PC-3 (cell line): ENCODE measurements around the gene SUGCT. TPM values are rescaled to one million over a fixed set of nuclear protein-coding genes. Genes with fewer than 3 reads are reported as not detected.
"Not testable (repeated sequence)": the region's sequence is repeated elsewhere in the genome, so short reads cannot be mapped to it uniquely, and the experiment has no call there.

Source experiments
- ATAC-seq: fragments of 200-7000 bp; cut with Tn5 transposase; 2 replicates; pipeline ENCODE4 v1.9.1; 2020; ENCODE audit warnings: mild to moderate bottlenecking, moderate library complexity
- BruUV-seq: library from RNA; stranded (reverse); fragments of 400-500 nt; replicated peaks from 2 replicates; lab custom pipeline; 2021; lab: Mats Ljungman, UMichigan
- CTCF ChIA-PET: fragments of 300-600 bp; sonication (Branson Sonifier 250); formaldehyde crosslinking; loops from one replicate; lab custom pipeline; 2022; ENCODE audit warnings: antibody characterized with exemption; lab: Charles Lee
- POLR2A ChIA-PET: fragments of 300-600 bp; sonication (Branson Sonifier 250); formaldehyde crosslinking; loops from one replicate; lab custom pipeline; 2022; ENCODE audit warnings: antibody characterized with exemption; ENCODE audit not compliant: unreplicated experiment; lab: Charles Lee
- DNase-seq: peaks from one replicate; pipeline ENCODE4 v3.0.0-alpha.2; 2015
- H2AFZ ChIP-seq: fragments of 300-600 bp; sonication (generic); 2 replicates; pipeline ENCODE4 v1.6.0; 2016; ENCODE audit warnings: antibody characterized with exemption, low read length
- H3F3A ChIP-seq: fragments of 300-600 bp; sonication (generic); one replicate; pipeline ENCODE4 v1.6.0; 2017; ENCODE audit warnings: antibody characterized with exemption, low read length, control low read depth, mild to moderate bottlenecking; ENCODE audit not compliant: unreplicated experiment
- H3K27ac ChIP-seq: fragments of 300-600 bp; sonication (generic); 2 replicates; pipeline ENCODE4 v1.5.1; 2016; ENCODE audit warnings: mild to moderate bottlenecking, low read length
- H3K27me3 ChIP-seq: fragments of 300-600 bp; sonication (generic); 2 replicates; pipeline ENCODE4 v1.6.1; 2016; ENCODE audit warnings: low read length, mixed read lengths
- H3K36me3 ChIP-seq: fragments of 300-600 bp; sonication (generic); 2 replicates; pipeline ENCODE4 v1.6.1; 2016; ENCODE audit warnings: low read depth, mixed run types, low read length, mixed read lengths
- H3K4me1 ChIP-seq: fragments of 300-600 bp; sonication (generic); 2 replicates; pipeline ENCODE4 v1.5.1; 2016; ENCODE audit warnings: low read length; ENCODE audit not compliant: insufficient read depth
- H3K4me2 ChIP-seq: fragments of 300-600 bp; sonication (generic); 2 replicates; pipeline ENCODE4 v1.6.0; 2016; ENCODE audit warnings: low read length
- H3K4me3 ChIP-seq: fragments of 300-600 bp; sonication (generic); 2 replicates; pipeline ENCODE4 v1.5.1; 2016; ENCODE audit warnings: mild to moderate bottlenecking, low read length, mixed read lengths
- H3K79me2 ChIP-seq: fragments of 300-600 bp; sonication (generic); 2 replicates; pipeline ENCODE4 v1.6.1; 2017; ENCODE audit warnings: low read length, mixed read lengths
- H3K9ac ChIP-seq: fragments of 300-600 bp; sonication (generic); 2 replicates; pipeline ENCODE4 v1.6.0; 2016; ENCODE audit warnings: mild to moderate bottlenecking, low read length
- H3K9me2 ChIP-seq: fragments of 300-600 bp; sonication (generic); replicated peaks from 2 replicates; pipeline ENCODE4 v1.6.1; 2016; ENCODE audit warnings: mixed run types, low read length, mixed read lengths
- H3K9me3 ChIP-seq: fragments of 300-600 bp; sonication (generic); 2 replicates; pipeline ENCODE4 v1.6.1; 2016; ENCODE audit warnings: low read length, mixed read lengths
- H4K20me1 ChIP-seq: fragments of 300-600 bp; sonication (generic); 2 replicates; pipeline ENCODE4 v1.6.1; 2016; ENCODE audit warnings: low read length, mixed read lengths
- CTCF ChIP-seq: fragments of 300-600 bp; sonication (generic); conservative IDR thresholded peaks from 2 replicates; pipeline ENCODE4 v1.5.1; 2017; ENCODE audit warnings: antibody characterized with exemption, low read depth, mild to moderate bottlenecking, low read length
- EZH2 ChIP-seq: fragments of 300-600 bp; sonication (generic); IDR thresholded peaks from one replicate; pipeline ENCODE4 v1.6.1; 2017; ENCODE audit warnings: antibody characterized with exemption, mild to moderate bottlenecking, low read length; ENCODE audit not compliant: unreplicated experiment
- EZH2phosphoT487 ChIP-seq: fragments of 300-600 bp; sonication (generic); IDR thresholded peaks from 2 replicates; pipeline ENCODE4 v1.6.1; 2018; ENCODE audit warnings: mild to moderate bottlenecking, antibody characterized with exemption, low read length, borderline replicate concordance
- intact Hi-C: fragments of 100-400 bp; cut with micrococcal nuclease; formaldehyde crosslinking; loops from 2 replicates; pipeline ENCODE4 v1.9.0; 2023
- total RNA-seq: library from RNA; depleted of rRNA; stranded (reverse); fragments of >200 nt; gene quantifications from 2 replicates; pipeline ENCODE4 v1.2.3, GENCODE V29; 2014

The SUGCT gene
- total RNA-seq, 1 experiment from 2014 or later, result 2.9 TPM

GRCh38 chr7:40147371-40148246 lies 12.8 kb downstream of the SUGCT start:
- no peak overlapping the region for H3K9ac ChIP-seq
- H3K9me3 ChIP-seq, result no peaks in the 10 kb centered on the region
- H3K4me3 ChIP-seq, result no peak overlapping the region
- no peaks in the 10 kb centered on the region for H3F3A ChIP-seq
- H3K9me2 ChIP-seq, result no peaks in the 10 kb centered on the region
- no peak for DNase-seq
- H3K27ac ChIP-seq, result no peak overlapping the region
- ChIA-PET CTCF (no interaction called here), POLR2A (no interaction called here)
- no peak overlapping the region for H3K4me2 ChIP-seq
- H3K27me3 ChIP-seq, result no peaks in the 10 kb centered on the region
- peaks cover 6% of the 10 kb centered on the region; the same call in 1 of the 2 replicates for H3K4me1 ChIP-seq
- no peak overlapping the region for H2AFZ ChIP-seq
- no peaks in the 10 kb centered on the region for H3K79me2 ChIP-seq
- no peaks in the 10 kb centered on the region for H3K36me3 ChIP-seq
- TF ChIP-seq CTCF (no peak), EZH2phosphoT487 (no peak), EZH2 (no peak)
- no peak for ATAC-seq
- H4K20me1 ChIP-seq, result no peaks in the 10 kb centered on the region
- BruUV-seq, result no TSS peak
- intact Hi-C loops, result no loop called here

GRCh38 chr7:40148247-40148580 lies 13.4 kb downstream of the SUGCT start:
- intact Hi-C loops, BruUV-seq, H3K9ac ChIP-seq, H3K36me3 ChIP-seq, H3K9me2 ChIP-seq, H3F3A ChIP-seq, H3K27me3 ChIP-seq, H3K79me2 ChIP-seq, H3K27ac ChIP-seq, CTCF ChIA-PET, H2AFZ ChIP-seq, H3K4me1 ChIP-seq, H3K9me3 ChIP-seq, H3K4me2 ChIP-seq, DNase-seq, H3K4me3 ChIP-seq, H4K20me1 ChIP-seq, POLR2A ChIA-PET, ATAC-seq: not testable (repeated sequence)

- POLR2A ChIA-PET, result no interaction called here
- ATAC-seq (no peak), DNase-seq (no peak)
- CTCF ChIA-PET, result no interaction called here
- Histone ChIP-seq H3K9ac (no peak overlapping the region), H3K27ac (no peak overlapping the region), H3K27me3 (no peaks in the 10 kb centered on the region), H3F3A (no peaks in the 10 kb centered on the region), H3K4me3 (no peak overlapping the region), H3K79me2 (no peaks in the 10 kb centered on the region), H4K20me1 (no peaks in the 10 kb centered on the region), H3K4me2 (no peak overlapping the region), H3K4me1 (peaks cover 6% of the 10 kb centered on the region; the same call in 1 of the 2 replicates), H3K9me3 (no peaks in the 10 kb centered on the region), H3K36me3 (no peaks in the 10 kb centered on the region), H2AFZ (no peak overlapping the region), H3K9me2 (no peaks in the 10 kb centered on the region)
- no TSS peak for BruUV-seq
- intact Hi-C loops, result no loop called here
- TF ChIP-seq EZH2phosphoT487 (no peak), EZH2 (no peak), CTCF (no peak)
These were observed 13.9 kb downstream of the SUGCT start for GRCh38 chr7:40148671-40149070.
